Measurements from ENCODE around the gene AP2A1.

Gene AP2A1

DNA sequence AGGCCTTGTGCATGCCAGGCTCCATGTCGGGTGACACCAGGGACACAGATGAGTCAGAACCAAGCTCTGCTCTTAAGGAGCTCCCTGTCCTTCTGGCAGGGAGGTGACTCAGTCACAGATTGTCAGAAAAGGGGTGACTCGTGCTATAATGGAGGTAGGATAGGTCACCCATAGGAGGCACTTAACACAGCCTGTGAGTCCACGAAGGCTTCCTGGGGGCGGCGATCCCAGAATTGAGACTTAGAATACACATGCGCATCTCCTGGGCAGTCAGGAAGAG is 26.7 kb downstream of the AP2A1 start:
- no peak for DNase-seq (ENCODE audit: low spot score)

DNA sequence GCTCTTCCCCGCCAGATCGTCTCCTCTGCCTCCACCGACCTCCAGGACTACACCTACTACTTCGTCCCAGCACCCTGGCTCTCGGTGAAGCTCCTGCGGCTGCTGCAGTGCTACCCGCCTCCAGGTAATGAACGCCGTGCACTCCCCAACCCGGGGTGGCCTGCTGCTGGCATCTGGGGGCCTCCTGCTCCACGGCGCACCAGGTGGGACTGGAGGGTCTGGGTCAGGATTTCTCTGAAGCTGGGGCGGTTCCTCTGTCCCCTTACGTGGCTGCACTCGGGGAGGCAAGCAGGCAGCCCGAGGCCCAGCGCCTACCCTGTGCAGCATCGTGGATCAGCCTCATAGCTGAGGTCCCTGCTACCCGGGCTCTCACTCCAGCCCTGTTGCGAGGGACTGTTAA is 28.8 kb downstream of the AP2A1 start:
- no peak for DNase-seq (ENCODE audit: low spot score)

GRCh38 chr19:49798574-49798973 is 31.8 kb downstream of the AP2A1 start:
- DNase-seq (ENCODE audit: low spot score): no peak

DNA sequence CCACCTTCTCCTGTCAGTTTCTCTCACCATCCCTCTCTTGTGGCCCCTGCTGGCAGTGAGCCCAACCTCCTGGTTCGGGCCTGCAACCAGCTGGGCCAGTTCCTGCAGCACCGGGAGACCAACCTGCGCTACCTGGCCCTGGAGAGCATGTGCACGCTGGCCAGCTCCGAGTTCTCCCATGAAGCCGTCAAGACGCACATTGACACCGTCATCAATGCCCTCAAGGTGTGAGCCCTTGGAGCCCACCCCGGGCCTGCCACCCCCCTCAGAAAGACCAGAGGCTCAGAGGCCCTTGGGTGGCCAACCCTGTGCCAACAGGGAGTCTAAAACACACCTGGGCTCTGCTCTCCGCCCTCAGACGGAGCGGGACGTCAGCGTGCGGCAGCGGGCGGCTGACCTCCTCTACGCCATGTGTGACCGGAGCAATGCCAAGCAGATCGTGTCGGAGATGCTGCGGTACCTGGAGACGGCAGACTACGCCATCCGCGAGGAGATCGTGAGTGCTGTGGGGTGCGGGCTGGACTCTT is 32.5 kb downstream of the AP2A1 start:
- DNase-seq (ENCODE audit: low spot score): no peak

- DNase-seq (ENCODE audit: low spot score): no peak
Observed at GRCh38 chr19:49799798-49800376, 33.1 kb downstream of the AP2A1 start.

- no peak for DNase-seq (ENCODE audit: low spot score)
Observed at GRCh38 chr19:49800771-49801170, 34.0 kb downstream of the AP2A1 start.

- DNase-seq (ENCODE audit: low spot score): no peak
Observed at GRCh38 chr19:49801401-49801888, 34.6 kb downstream of the AP2A1 start.

DNA sequence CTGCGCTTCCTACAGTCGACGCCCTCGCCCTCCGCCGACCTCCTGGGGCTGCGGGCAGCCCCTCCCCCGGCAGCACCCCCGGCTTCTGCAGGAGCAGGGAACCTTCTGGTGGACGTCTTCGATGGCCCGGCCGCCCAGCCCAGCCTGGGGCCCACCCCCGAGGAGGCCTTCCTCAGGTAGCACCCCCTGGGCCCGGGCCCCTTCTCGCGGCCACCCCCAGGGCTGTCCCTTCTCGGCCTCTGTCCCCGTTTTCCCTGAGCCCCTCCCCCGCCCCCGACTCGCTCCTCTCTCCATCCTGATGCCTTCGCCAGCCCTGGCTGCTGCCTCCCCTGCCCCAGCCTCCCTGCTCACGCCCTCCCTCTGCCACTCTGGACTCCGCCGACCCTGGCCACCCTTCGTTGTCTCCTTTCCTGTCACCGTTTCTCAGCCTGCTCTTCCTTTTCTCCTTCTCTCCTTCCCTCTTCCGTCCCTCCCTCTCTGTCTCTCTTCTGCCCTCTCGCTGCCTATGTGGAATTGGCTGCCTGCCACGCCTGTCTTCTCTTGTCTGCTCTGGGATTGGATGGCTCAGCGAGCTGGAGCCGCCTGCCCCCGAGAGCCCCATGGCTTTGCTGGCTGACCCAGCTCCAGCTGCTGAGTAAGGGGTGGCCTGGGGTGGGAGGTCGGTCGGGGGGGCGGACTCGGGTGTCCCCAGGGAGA is 35.3 kb downstream of the AP2A1 start:
- peak; percentile 97 for DNase-seq (ENCODE audit: low spot score)

DNA sequence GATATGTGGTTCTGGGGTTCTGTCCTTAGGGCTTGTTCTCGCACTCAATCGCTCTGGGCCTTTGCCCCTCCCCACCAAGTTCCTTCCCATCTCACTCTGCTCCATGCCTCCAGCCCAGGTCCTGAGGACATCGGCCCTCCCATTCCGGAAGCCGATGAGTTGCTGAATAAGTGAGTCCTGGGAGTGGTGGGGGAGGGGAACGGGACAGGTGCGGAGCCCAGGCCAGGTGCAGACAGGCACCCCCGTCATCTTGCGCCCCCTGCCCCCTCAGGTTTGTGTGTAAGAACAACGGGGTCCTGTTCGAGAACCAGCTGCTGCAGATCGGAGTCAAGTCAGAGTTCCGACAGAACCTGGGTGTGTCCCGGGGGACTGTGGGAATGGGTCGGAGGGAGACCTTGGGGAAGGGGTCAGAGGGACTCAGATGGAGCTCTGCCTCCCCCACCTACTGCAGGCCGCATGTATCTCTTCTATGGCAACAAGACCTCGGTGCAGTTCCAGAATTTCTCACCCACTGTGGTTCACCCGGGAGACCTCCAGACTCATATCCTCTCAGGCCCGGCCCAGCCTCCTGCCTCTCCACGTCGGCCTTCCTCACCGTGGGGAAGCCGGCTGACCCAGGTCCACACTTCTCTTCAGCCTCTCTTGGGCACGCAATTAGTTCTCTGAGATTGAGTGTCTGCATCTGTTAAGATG is 36.2 kb downstream of the AP2A1 start:
- DNase-seq (ENCODE audit: low spot score): no peak

DNA sequence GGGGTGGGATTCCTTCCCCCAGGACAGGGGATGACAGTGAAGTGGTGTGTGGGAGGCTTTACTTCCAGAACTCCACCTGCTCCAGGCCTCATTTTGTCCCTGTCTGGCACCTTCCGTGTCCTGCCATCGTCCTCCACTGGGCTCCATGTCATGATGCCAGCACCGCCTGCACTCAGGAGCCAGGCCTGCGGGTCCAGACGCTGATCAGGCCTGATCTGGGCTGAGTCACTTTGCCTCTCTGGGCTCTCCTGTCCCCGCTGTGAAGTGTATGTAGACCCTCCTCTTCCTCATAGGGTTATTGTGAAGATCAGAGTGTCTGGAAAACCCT is 36.7 kb downstream of the AP2A1 start:
- DNase-seq (ENCODE audit: low spot score): no peak

- DNase-seq (ENCODE audit: low spot score): no peak
Observed at GRCh38 chr19:49805822-49806619, 39.2 kb downstream of the AP2A1 start.

- DNase-seq (ENCODE audit: low spot score): no peak
Observed at GRCh38 chr19:49806620-49806959, 39.8 kb downstream of the AP2A1 start.

DNA sequence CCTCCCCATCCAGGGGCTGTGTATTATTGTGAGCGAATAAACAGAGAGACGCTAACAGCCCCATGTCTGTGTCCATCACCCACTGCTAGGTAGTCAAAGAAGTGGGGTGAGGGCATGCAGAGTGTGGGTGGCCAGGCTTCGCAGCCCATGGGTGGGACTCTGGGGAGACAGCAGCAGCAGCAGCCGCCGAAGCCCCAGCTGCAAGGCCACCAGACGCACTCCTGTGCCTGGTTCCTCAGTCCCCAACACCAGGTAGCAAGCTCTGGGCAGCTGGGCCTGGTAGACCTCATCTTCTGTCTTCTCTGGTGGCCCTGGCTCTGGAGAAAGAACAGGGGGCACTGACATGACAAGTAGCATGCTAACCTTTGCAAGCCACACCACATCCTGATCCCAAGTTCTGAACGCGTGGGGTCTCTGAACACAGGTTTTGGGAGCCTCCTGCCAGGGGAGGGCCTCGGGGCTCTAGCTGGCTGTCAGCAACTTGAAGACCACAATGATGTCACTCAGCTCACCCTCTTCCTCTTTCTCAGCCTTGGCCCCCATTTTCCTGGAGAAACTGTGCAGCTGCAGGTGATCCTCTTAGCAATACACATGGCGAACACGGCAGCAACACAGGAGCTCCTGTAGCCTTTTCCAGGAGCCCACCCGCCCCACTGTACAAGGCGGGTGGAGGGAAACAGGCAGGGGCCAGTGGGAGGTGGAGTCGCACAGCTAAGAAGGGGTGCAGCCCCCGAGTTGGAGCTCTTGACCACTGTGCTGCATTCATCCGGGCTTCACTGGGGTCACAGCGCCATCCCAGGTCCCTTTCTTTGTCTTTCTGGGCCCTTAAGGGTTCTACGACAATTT is 40.5 kb downstream of the AP2A1 start:
- no peak for DNase-seq (ENCODE audit: low spot score)

DNA sequence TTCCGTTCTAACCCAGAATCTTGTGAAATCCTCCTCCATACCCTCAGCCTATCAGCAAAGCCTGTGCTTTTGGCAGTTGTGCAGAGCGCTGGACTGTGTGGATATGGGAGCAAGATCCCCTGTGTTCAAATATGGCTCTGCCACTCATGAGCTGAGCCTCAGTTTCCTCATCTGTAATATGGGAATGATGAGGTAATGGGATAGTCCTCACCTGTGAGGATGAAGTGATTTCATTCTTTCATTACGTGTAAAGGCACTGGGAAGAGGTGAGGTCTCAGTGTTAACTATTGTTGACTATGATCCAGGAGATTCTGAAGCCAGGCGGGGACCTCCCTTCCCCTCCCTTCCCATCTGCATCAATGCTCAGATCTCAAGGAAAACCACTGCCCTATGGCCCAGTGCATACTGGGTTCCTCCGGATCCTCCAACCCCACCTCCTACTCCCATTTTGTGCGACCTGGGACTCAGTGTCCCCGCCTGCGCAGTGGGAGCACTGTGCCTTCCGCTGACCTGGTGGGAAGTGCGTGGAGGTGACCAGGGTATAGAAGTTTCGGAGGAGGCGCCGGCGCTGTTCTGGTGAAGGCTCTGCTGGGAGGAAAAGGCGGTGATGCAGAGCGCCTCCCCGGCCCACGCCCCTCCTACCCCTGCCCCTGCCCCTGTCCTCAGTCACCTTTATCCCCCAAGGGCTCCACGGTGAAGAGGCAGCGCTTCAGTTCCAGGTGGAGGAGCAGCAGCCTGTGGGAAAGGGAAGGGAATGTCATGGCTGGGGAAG is 41.3 kb downstream of the AP2A1 start:
- no peak for DNase-seq (ENCODE audit: low spot score)

- peak; percentile 84 for DNase-seq (ENCODE audit: low spot score)
Observed at GRCh38 chr19:49808711-49809159, 41.9 kb downstream of the AP2A1 start.

DNA sequence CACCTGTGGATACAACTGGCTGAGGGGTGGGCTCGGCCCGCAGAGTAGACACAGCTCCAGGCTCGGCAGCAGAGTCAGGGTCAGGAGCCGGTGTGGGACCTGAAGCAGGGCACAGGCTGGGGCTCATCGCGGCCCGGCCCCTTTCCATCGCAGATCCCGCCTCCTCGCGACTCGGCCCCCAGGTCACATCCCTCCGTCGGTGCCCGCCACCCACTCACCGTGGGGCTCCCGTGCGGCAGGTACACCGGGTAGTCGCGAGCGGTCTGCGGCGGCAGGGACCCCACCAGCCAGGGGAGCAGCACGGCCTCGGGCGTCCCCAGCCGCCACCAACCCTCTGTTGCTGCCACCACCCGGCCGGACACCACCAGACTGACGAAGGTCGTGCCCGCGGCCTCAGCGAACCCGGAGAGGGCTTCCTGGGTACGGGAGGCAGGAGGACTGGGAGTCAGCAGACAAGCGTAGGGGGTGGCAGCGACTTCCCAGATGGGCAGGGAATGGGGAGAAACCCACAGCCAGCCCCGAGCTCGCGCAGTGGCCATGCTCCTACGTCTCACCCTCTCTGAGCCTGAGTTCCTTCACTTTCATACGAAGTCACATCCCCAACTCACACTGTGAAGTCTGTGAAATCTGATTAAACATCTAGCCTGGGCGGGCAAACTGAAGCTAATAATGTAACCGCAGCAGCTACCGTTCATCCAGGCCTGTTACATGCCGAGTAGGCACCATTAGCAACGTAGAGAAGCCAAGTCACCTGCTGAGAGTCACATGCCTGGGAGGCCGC is 42.5 kb downstream of the AP2A1 start:
- peak; percentile 65 for DNase-seq (ENCODE audit: low spot score)

GRCh38 chr19:49809941-49810389 is 43.2 kb downstream of the AP2A1 start:
- DNase-seq (ENCODE audit: low spot score): no peak

DNA sequence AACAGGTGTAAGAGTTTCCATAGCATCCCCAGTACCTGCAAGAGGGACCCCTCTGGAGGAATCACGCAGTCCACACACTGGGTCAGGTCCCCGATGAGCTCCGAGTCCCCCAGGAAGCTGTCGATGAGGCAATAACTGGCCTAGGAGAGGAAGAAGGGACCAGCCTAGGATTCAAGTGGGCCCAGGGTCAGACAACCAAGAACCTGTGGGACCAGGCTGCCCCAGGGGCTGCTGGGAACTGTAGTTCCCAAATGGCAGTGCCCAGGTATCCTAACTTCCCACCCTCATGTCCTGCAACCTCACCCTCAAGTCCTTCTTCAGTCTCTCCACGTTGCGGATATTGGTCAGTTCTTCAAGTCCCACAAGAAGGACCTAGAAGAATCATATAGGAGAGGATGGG is 44.5 kb downstream of the AP2A1 start:
- DNase-seq (ENCODE audit: low spot score): no peak

DNA sequence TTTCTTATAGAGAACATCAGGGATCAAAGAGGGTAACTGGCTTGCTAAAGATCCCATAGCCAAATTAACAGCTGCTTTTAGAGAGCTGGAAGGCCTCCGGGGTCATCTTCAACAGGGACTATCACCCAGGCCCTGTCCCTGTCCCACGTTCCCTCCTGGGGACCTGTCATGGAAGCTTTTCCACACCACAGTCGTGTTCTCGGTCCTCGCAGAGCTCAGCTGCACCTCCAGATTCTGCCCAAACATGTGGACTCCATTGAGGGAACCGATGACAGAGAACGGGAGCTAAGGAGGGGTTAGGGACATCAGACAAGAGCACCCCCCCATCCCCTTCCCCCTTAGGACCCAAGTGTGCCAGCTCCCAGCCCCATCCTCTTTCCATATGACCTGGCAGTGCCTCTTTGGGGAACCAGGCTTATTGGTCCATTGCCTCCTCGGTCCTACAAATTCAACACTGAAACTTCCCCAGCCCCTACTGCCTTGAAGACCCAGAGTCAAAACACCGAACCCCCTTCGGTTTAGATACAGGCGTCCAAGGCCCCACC is 45.7 kb downstream of the AP2A1 start:
- DNase-seq (ENCODE audit: low spot score): no peak

All from cerebellar cortex (tissue), 1 donor.